NCI-H460 (cell line): ENCODE results near the gene AHNAK2. TPM values are rescaled to one million over a fixed set of nuclear protein-coding genes. Genes with fewer than 3 reads are reported as not detected.
"Not testable (repeated sequence)": the region's sequence is repeated elsewhere in the genome, so short reads cannot be mapped to it uniquely, and the experiment has no call there.

ENCODE experiments used
- DNase-seq: peaks from one replicate; pipeline ENCODE4 v3.0.0-alpha.2; 2016; ENCODE audit warnings: low read depth; ENCODE audit errors: extremely low read depth
- total RNA-seq: library from RNA; depleted of rRNA; stranded (reverse); fragments of >200 nt; shearing (Covaris generic); gene quantifications from 2 replicates; pipeline ENCODE4 v1.2.3, GENCODE V29; 2014; rRNA removed

The AHNAK2 gene
- total RNA-seq, 1 experiment from 2014 or later: 38.2 TPM

DNA sequence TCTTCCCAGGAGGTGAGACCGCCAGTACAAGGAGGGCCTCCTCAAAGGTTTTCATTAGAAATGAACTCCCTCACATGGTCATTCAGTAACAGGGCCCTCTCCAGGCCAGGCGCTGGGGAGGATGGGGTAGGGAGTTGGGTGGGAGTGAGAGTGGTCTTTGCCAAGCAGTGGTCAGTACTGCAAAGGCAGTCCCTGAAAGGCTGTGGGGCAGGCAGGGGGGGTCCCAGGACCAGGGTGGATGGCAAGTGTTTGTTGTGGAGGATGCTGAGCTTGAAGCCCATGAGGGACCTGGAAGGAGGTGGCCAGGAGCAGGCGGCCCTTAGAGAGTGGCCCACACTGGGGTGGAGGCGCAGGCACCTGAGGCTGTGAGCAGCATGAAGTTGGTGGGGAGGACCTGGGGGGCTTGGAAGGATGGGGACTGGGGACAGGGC, 87.0 kb downstream of the AHNAK2 start:
- DNase-seq: no peak

GRCh38 chr14:104890292-104890691, 87.9 kb downstream of the AHNAK2 start:
- DNase-seq: not testable (repeated sequence)

- DNase-seq: no peak
Observed at GRCh38 chr14:104889375-104889757, 88.8 kb downstream of the AHNAK2 start.

GRCh38 chr14:104888489-104889374, 89.4 kb downstream of the AHNAK2 start:
- no peak for DNase-seq

- DNase-seq: no peak
Observed at GRCh38 chr14:104887623-104888488, 90.3 kb downstream of the AHNAK2 start.

Other genes with a start within 250 kb of the AHNAK2 start
- 70.0 and 94.5 TPM in 2 replicates for gene SIVA1, start 225.2 kb downstream of the AHNAK2 start, total RNA-seq
- gene AKT1, start 182.6 kb downstream of the AHNAK2 start, total RNA-seq: 73.1 and 83.9 TPM in 2 replicates
- 3.1 and 3.5 TPM in 2 replicates for gene ZBTB42, start 177.3 kb downstream of the AHNAK2 start, total RNA-seq
- gene CEP170B, start 113.1 kb downstream of the AHNAK2 start, total RNA-seq: 9.5 and 12.1 TPM in 2 replicates
- gene PLD4, start 53.5 kb downstream of the AHNAK2 start, total RNA-seq: not detected in 2 replicates
- 9.1 and 11.8 TPM in 2 replicates for gene CLBA1, start 7.4 kb upstream of the AHNAK2 start, total RNA-seq
- gene CDCA4, start 42.7 kb upstream of the AHNAK2 start, total RNA-seq: 56.1 and 64.5 TPM in 2 replicates
- gene GPR132, start 87.1 kb upstream of the AHNAK2 start, total RNA-seq: 0.78 TPM in 1 of 2 replicates, not detected in the other
- 5.9 and 6.3 TPM in 2 replicates for gene JAG2, start 190.4 kb upstream of the AHNAK2 start, total RNA-seq
- gene NUDT14, start 202.9 kb upstream of the AHNAK2 start, total RNA-seq: 13.6 and 23.5 TPM in 2 replicates